HG02970 (cell line): Measurements from ENCODE around the gene FAM47E.

ENCODE experiments used
- ATAC-seq: cut with Tn5 transposase; IDR thresholded peaks from one replicate; pipeline ENCODE4 v1.9.1; 2021; ENCODE audit warnings: mild to moderate bottlenecking, moderate library complexity, moderate number of reproducible peaks; ENCODE audit not compliant: unreplicated experiment, low FRiP score

Gene FAM47E

DNA sequence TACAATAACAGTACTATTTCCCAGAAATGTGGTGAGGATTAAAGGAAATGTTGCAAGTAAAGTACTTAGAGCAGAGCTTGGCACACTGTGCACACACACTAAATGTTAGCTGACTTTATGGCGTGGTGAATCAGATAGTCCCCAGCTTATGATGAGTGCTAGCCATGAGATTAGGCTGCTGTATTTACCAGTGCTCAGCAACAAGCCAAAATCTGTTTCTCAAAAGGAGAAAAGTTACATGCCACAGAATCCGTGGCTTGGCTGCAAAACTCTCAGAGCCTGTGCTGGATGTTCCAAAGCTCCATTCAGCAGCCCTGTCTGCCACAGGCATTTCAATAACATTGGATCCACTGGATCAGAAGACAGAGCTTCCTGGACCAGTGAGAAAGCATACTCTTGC, 42.3 kb downstream of the FAM47E start:
- ATAC-seq = no peak

DNA sequence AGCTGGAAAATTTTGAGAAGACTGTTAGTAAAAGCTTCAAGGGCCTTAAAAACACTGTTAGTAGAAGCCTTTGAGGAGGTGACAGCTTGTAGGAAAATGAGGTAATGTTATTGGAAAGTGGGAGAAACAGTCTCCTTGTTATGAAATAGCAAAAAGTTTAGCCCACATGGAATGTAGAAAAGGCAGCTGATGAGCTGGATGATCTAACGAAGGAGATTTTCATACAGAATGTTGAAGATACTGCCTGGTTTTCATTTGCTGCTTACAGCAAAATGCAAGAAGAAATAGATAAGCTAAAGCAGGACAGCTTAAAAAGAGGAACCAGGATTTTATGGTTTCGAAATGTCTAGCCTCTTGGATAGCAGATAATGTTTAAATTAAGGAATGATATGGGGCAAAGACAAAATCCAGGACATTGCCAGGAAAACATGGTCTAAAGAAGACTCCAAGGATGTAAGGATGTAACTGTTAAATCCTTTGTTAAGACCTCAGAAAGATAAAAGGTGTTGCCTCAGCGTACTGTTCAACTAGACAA, 44.8 kb downstream of the FAM47E start:
- no peak for ATAC-seq

DNA sequence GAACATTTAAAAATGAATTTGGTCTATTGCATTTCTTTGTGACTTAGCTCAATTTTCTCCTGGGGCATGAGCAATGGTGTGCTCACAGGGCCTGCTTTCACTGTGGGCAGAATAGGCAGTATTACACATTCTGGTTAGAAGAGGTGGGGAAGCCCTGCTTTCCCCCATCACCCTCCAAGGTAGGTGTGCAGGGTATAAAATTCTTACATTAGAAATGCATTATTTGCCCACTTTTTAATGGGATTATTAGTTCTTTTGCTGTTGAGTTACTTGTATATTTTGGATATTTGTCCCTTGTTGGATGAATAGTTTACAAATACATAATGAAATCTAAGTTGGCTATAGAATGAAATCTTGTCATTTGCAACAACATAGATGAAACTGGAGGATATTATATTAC, 46.7 kb downstream of the FAM47E start:
- ATAC-seq = no peak

DNA sequence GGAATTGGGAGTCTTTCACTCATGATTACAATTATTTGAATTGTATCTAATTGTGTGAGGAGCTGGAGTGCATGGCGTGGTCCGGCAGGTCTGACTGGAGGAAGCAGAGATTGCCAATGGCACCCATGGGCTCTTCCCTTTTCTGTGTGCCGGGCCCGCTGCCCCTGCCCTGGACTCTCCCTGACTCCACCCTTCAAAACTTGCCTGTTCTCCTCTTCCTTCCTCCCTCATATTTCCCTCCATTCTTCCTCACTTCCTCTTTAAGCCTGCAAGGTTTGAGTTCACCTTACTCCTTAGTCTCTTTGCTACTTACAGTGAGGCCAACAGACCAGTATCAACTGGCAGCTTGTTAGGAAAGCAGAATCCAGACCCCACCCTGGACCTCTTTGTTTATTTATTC, 48.5 kb downstream of the FAM47E start:
- ATAC-seq = no peak

DNA sequence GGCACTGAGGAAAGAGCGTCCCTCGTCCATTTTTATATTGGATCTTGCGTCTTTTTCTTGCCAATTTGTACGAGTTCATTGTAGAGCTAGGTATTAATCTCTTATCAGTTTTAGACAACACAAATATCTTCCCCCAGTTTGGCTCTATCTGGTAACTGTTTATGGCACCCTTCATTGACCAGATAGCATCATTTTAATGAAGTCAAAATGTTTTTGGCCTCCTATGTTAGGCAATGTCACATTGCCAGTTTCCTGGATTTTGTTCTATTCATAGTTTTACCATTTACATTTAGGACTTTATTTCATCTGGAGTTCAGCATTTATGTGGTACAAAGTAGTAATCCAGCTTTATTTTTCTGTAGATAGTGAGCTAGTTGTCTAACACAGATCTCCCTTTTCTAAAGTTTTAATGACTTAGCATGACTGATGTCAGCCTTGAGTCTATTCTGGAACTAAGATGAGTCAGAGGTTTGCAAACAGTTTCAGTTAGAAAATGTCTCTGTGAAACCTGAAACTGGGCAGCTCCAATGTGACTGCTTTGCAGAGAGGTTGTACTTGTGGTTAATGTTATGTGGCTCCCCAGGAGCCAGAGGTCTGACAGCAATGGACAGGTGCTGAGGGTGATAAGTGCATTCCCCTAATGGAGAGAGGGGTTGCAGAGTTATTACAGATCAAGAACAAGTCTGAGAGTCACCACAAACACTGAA, 49.7 kb downstream of the FAM47E start:
- ATAC-seq = peak; percentile 98

DNA sequence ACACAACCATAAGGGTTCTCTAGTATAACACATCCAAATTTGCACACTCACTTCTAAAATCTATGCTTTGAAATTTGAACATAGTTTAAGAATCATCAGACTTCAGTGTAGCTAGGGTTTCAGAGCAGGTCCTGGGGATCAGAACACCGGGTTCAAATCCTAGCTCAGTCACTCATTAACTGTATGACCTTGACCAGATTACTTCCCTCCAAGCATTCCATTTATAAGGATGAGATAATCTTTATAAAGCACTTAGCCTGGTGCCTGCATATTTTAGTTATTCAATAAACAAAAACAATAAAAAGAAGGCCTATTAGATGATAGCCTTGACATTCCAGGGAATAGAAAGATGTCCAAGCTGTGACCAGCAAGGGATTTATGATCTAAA, 50.2 kb downstream of the FAM47E start:
- no peak for ATAC-seq

DNA sequence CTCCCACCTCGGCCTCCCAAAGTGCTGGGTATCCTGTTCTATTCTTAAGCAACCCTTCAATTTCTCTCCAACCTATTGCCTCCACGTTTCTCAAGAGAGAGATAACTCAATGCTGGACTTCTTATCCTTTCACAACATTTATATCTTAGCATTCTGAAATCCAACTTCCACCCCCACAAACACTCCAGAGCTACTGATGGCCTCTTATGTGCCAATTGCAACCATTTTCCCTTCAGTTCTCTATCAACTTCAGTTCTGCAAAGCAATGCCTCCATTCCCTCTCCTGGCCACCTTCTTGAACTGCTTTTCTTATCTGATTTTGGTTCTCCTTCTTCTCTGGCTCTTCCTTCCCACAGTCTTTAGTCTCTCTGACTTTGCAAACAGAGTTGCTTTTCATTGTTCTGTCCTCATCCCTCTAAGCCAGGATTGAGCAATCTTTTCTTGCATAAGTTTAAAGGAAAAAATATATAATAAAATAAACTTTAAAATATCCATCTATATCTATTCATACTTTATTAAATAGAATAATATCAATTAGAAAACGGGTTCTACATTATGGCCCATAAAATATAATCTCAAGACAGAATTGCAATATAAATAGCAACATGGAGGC, 51.4 kb downstream of the FAM47E start:
- ATAC-seq = no peak

DNA sequence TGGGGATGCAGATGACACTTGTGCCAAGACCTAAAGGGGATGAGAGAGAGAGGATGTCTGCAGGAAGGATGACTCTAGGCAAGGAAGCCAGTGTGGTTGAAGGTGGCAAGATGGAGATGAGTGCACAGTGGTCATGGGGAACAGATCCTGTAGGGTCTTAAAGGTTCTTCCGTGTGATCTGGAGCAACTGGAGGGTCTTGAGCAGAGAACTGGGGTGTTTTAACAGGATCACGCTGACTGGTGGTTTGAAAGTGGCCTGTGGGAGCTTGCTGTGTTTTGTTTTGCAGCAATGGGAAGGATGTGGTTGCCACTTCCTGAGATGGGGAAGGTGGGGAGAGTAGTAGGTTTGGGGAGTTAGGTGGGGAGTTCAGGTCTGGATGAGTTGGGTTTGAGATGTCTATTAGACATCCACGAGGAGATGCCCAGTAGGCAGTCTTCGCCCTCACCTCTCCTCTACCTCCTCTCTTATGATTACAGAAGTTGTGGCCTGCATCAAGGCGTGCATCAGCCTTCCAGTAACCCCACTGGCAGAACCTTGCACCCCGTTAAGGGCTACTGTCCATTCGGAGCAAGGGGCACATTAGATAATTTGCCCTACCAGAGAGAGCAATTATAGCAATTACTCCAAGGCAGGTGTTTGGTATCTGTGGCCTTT, 53.6 kb downstream of the FAM47E start:
- no peak for ATAC-seq

DNA sequence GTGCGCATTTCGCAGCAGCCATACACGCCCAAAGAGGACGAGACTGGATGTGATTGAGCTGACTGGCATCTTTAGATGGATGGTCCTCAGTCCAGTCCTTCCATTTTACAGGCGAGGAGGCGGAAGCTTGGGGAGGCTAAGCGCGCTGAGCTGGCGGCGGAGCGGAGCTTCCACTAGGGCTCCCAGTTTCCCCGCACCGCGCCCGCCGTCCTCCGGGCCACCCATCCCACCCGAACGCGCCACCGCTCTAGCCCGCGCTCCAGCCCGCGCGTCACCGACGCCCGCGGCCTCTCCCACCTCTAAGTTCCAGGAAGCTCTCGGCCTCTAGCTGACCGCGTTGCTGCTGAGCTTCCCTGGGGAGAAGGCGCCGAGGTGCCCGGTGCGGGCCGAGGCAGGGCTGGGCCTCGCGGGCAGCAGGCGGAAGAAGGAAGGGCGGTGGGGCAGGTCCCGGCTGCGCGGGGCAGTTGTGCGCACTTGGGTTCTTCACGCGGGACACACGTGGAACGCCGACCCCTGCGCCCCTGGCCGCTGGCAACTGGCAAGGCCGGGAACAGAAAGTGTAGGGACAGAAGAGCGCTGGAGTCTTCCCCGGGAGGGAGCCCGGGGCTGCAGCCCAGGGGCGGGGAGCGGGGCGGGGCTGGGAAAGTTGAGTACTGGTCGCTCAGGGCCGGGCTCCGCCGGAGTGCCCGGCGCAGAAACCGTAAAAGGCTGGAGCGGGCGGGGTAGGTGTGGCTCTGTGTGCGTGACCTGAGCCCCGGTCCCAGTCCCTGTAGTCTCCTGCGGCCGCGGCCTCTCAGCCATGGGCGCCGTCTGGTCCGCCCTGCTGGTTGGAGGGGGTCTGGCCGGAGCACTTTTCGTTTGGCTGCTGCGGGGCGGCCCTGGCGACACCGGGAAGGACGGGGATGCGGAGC, 54.7 kb downstream of the FAM47E start, which contains the start of gene STBD1:
Gene STBD1 (plus strand): TSS at position 763 of the 911 bp plus-strand sequence. CDS start 37 bp downstream, at position 800.
- no peak for ATAC-seq

DNA sequence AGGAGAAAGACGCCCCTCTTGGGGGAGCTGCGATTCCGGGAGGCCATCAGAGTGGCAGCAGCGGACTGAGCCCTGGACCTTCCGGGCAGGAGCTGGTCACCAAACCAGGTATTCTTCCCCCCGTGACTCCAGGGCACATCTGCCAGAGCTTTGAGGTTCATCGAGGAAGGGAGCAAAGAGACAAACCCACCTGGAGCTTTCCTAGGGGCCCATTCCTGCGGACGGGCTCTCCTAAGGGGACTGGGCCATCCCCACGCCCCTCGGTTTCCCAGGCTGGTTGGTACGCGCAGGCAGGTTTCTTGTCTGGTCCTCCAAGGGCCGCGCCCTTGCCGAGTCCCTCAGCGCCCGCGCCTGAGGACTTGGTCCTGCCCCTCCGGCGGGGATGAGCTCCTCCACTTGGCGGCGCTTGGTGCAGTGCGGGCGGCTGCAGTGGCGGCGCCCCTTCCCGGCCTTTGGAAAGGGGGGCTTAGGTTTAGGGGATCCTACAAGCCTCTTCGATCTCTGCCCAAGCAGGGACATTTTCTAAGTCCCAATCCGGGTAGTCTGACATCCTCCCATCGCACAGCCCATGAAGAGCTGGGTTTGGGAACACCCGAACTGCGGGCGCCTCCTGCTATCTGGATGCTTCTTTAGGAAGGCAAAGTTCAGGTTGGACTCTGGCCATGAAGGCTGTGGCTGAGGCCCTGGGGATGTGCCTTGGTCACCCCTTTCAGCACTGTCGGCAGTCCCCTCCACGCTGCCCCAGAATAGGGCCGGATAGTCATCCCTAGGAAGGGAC, 55.5 kb downstream of the FAM47E start:
- no peak for ATAC-seq

DNA sequence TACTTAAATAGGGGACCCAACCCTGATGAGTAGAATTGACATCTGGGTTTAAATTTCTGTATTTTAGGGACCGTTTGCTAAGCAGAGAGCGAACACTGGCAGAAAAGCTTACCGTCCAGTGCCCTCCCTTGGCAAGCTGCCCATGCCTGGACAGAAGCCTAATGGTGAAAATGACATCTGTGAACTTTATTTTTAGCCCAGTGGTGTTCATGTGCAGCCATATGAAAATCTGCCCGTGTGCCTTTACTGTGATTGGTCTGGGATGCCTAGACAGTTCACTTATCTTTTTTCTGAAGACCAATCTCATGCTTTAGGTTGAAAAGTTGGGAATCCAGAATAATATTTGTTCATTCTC, 56.1 kb downstream of the FAM47E start:
- ATAC-seq = no peak

DNA sequence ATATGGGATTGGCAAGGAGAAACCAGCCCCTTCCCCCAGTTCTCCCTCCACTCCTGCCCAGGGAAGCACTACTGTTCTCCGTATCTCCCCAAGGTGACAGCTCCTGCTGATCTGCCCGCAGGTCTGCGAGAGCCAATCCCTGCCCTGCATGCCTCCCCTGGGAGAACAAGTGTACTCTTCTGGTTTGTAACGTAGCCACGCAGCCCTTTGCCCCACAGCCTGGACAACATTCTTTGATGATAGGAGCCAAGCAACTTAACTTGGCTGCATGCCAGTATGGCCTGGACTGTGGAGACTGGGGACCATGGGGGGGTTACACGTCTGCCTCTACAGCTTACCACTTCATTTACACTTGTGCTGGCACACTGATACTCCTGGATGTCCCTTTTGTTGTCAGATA, 57.0 kb downstream of the FAM47E start:
- ATAC-seq = no peak

DNA sequence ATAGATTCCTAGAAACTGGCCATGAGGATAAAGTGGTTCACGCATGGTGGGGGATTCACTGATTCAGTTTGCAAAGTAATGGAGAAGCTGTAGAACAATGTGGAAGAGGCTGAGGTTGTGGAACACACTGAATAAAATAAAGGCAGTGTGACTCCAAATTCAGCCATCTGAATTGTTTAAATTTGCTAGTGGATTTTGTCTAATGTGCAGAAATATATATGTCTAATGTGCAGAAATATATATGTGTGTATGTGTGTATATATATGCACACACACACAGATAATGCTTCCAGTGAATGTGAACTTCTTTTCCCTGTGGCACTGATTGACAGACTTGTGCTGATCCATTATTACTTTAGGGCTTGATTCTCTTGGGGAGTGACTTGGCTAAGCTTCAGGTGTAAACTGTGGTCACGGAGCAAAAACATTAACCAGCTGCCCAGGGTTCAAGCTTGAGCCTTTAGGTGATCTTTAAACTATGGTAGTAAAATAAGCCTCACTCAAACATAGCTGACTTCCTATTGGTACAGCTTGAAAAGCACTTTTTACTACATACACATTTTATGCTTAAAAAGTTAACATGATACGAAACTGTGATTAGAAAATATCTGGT, 58.5 kb downstream of the FAM47E start:
- ATAC-seq = no peak

DNA sequence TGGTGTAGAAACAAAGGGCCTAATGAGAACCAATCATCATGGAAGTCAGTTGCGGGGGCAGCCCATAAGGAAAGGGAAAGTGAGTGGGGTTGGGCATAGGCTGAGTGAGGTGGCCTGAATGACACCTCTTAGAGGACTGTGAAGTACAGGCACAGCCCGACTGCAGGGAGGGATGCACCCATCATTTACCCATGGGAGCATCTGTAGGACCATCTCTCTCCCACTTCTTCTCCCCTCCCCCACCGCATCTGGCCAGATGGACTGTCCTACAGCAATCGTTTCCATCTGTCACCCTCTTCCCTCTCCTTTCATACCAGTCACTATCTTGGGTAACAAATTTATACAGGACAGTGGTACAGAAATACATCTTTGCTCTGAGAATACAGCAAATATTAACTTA, 59.2 kb downstream of the FAM47E start:
- ATAC-seq = no peak

DNA sequence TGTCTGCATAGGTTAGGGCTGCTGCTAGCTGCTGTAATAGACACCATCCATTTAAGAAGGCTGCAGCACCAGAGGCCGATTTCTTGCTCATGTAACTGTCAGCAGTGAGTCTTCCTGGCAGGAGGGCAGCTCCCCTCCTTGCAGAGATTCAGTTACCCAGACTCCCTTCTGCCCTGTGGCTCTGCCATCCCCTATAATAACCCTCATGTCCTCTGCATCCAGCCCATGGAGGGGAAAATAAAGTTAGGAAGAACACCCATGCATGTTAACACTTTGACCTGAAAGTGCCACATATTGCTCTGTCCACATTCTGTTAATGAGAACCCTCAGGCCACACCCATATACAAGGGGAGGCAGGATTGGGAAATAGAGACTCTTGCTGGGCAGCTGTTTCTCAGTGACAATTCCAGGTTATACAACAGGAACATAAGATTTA, 60.4 kb downstream of the FAM47E start:
- no peak for ATAC-seq

DNA sequence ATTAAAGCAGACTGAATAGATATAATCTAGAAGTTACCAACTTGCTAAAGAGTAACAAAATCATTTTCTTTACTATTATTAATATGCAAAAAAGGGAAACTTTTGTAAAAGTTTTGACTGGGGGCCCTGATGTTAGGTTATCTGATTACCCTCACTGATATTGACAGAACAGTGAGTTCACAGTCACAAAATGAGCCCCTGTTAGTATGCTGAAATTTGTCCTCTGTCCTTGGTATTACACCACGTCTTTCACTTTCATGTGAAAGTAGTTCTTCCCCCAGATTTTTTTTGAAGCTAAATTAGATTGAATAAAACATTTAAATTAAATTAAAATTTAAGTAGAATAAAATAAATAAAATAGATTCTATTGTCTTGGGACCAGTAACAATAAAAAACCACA, 60.9 kb downstream of the FAM47E start:
- no peak for ATAC-seq

DNA sequence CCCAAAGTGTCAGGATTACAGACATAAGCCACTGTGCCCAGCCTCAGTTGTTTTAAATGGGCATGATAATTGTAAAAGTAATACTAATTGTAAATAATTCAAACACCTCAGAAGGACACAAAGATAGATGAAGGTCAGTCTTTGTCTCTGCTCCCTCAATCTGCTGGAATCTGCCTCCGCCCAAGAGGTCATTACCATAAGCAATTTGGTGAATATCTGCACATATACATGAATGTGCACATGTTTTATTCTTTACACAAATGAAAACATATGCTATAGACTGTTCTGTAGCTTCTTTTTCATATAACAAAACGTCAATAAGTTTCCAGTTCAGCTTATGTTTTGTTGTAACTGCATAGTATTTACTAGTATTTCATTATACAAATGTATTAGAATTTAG, 62.0 kb downstream of the FAM47E start:
- ATAC-seq = no peak

DNA sequence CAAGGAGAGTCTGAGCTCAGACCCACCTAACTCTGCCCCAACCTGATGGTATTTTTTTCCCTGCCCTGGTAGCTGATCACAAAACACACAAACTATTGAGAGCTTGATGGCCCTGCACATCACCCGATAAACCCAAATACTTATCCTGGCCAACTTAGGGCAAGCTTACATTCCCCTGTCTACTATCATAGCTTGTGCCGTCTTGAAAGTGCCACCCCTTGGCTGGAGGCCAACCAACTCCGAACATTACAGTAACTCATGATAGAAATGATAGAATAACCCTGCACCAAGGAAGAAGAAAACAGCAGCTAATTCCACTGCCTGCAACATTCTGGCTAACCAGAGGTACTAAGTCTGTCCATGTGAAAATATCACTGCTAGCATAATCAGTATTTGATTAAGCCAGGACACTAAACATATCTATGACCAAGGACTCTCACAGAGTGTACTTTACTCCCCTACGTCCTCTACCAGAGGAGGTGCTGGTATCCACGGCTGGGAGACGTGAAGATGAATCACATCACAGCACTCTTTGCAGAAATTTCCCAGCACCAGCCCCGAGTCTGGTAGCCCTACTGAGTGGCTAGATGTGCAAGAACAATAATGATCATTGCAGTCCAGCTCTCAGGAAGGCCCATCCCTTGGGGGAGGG, 63.9 kb downstream of the FAM47E start:
- ATAC-seq = no peak

DNA sequence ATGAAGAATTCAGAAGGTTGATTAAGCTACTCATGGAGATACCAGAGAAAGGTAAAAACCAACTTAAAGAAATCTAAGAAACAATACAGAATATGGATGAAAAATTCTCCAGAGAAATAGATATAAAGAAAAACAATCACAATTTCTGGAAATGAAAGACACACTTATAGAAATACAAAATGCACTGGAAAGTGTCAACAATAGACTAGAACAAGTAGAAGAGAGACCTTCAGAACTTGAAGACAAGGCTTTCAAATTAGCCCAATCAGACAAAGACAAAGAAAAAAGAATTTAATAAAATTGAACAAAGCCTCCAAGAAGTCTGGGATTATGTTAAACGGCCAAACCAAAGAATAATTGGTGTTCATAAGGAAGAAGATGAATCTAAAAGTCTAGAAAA, 64.6 kb downstream of the FAM47E start:
- ATAC-seq = no peak
